SK-N-SH treated with all-trans-retinoic acid at 6 μM for 48 hours (cell line): Measurements from ENCODE around the gene HCFC1.

Source experiments
- BACH2 ChIP-seq: fragments of 250-450 bp; sonication (Bioruptor Pico); IDR thresholded peaks from 2 replicates; pipeline ENCODE4 v1.9.0; 2021; ENCODE audit warnings: mild to moderate bottlenecking, borderline replicate concordance
- CREB5 ChIP-seq: fragments of 250-450 bp; sonication (Bioruptor Pico); IDR thresholded peaks from 2 replicates; pipeline ENCODE4 v1.5.1; 2020; ENCODE audit warnings: low read depth, mild to moderate bottlenecking, moderate library complexity
- CSRNP3 ChIP-seq: fragments of 250-450 bp; sonication (Bioruptor Pico); IDR thresholded peaks from 2 replicates; pipeline ENCODE4 v1.5.1; 2021; ENCODE audit warnings: mild to moderate bottlenecking, moderate library complexity
- ESRRG ChIP-seq: fragments of 250-450 bp; sonication (Bioruptor Pico); IDR thresholded peaks from 2 replicates; pipeline ENCODE4 v1.6.1; 2021; ENCODE audit warnings: mild to moderate bottlenecking
- GLIS3 ChIP-seq: fragments of 250-450 bp; sonication (Bioruptor Pico); IDR thresholded peaks from 2 replicates; pipeline ENCODE4 v1.5.0; 2020; ENCODE audit warnings: mild to moderate bottlenecking, moderate library complexity
- ISL1 ChIP-seq: fragments of 250-450 bp; sonication (Bioruptor Pico); IDR thresholded peaks from 2 replicates; pipeline ENCODE4 v2.1.2; 2022; ENCODE audit warnings: mild to moderate bottlenecking, moderate library complexity
- OSR1 ChIP-seq: fragments of 250-450 bp; sonication (Bioruptor Pico); IDR thresholded peaks from 2 replicates; pipeline ENCODE4 v1.8.0; 2022; ENCODE audit warnings: moderate library complexity, mild to moderate bottlenecking, inconsistent platforms
- PATZ1 ChIP-seq: fragments of 250-450 bp; sonication (Bioruptor Pico); IDR thresholded peaks from 2 replicates; pipeline ENCODE4 v1.8.0; 2020; ENCODE audit warnings: mild to moderate bottlenecking, moderate library complexity, borderline replicate concordance
- PPARA ChIP-seq: fragments of 250-450 bp; sonication (Bioruptor Pico); IDR thresholded peaks from 2 replicates; pipeline ENCODE4 v1.5.0; 2020; ENCODE audit warnings: mild to moderate bottlenecking, borderline replicate concordance
- SNAI2 ChIP-seq: fragments of 250-450 bp; sonication (Bioruptor Pico); IDR thresholded peaks from 2 replicates; pipeline ENCODE4 v1.5.0; 2020; ENCODE audit warnings: mild to moderate bottlenecking, moderate library complexity
- TCF4 ChIP-seq: fragments of 250-450 bp; sonication (Bioruptor Pico); IDR thresholded peaks from 2 replicates; pipeline ENCODE4 v1.8.0; 2021; ENCODE audit warnings: mild to moderate bottlenecking, moderate library complexity, borderline replicate concordance
- TSHZ2 ChIP-seq: fragments of 250-450 bp; sonication (Bioruptor Pico); IDR thresholded peaks from 2 replicates; pipeline ENCODE4 v1.5.0; 2020; ENCODE audit warnings: mild to moderate bottlenecking, moderate library complexity
- ZFP30 ChIP-seq: fragments of 450-650 bp; formaldehyde crosslinking; IDR thresholded peaks from 2 replicates; pipeline ENCODE4 v1.5.0; 2022; ENCODE audit warnings: mild to moderate bottlenecking, moderate library complexity
- ZNF70 ChIP-seq: fragments of 450-650 bp; formaldehyde crosslinking; IDR thresholded peaks from 2 replicates; pipeline ENCODE4 v1.5.0; 2020; ENCODE audit warnings: mild to moderate bottlenecking, moderate library complexity

GRCh38 chrX:153926858-153927671 is 44.6 kb downstream of the HCFC1 start:
- no peak for TF ChIP-seq PATZ1 (CRISPR knock-in tag)
- TF ChIP-seq CREB5 (CRISPR knock-in tag): no peak
- no peak for TF ChIP-seq BACH2 (CRISPR knock-in tag)
- no peak for TF ChIP-seq CSRNP3 (CRISPR knock-in tag)
- no peak for TF ChIP-seq PPARA
- TF ChIP-seq ESRRG (CRISPR knock-in tag): no peak
- no peak for TF ChIP-seq TCF4 (CRISPR knock-in tag)
- no peak for TF ChIP-seq GLIS3 (CRISPR knock-in tag)
- no peak for TF ChIP-seq ISL1 (CRISPR knock-in tag)
- TF ChIP-seq TSHZ2 (CRISPR knock-in tag): no peak
- TF ChIP-seq SNAI2 (CRISPR knock-in tag): no peak
- TF ChIP-seq ZFP30 (CRISPR knock-in tag): no peak
- no peak for TF ChIP-seq ZNF70 (CRISPR knock-in tag)
- no peak for TF ChIP-seq OSR1 (CRISPR knock-in tag)
